Suprapubic skin (tissue), 4 donors: ENCODE data around the gene NTMT1.

ENCODE experiments used
- CTCF ChIP-seq, 2 donors: fragments of 200-600 bp in 1 of 2; fragments of 450-650 bp in 1 of 2; sonication (generic) in 1 of 2; IDR thresholded peaks; one replicate each; pipeline ENCODE4 v1.5.1; 2016 to 2019; ENCODE audit warnings: antibody characterized with exemption in 2 of 2, mild to moderate bottlenecking in 1 of 2, moderate library complexity in 1 of 2
- EP300 ChIP-seq: sonication (generic); formaldehyde crosslinking; IDR thresholded peaks from one replicate; pipeline ENCODE4 v1.6.1; 2017; ENCODE audit warnings: antibody characterized with exemption
- POLR2A ChIP-seq, 2 donors: fragments of 450-650 bp; IDR thresholded peaks; one replicate each; pipeline ENCODE4 v1.6.1; 2017; ENCODE audit warnings: antibody characterized with exemption in 2 of 2, mild to moderate bottlenecking in 2 of 2, moderate library complexity in 2 of 2
- POLR2AphosphoS5 ChIP-seq, 3 donors: sonication (generic); formaldehyde crosslinking; IDR thresholded peaks; one replicate each; pipeline ENCODE4 v1.6.1; 2017; ENCODE audit warnings: antibody characterized with exemption in 3 of 3

DNA sequence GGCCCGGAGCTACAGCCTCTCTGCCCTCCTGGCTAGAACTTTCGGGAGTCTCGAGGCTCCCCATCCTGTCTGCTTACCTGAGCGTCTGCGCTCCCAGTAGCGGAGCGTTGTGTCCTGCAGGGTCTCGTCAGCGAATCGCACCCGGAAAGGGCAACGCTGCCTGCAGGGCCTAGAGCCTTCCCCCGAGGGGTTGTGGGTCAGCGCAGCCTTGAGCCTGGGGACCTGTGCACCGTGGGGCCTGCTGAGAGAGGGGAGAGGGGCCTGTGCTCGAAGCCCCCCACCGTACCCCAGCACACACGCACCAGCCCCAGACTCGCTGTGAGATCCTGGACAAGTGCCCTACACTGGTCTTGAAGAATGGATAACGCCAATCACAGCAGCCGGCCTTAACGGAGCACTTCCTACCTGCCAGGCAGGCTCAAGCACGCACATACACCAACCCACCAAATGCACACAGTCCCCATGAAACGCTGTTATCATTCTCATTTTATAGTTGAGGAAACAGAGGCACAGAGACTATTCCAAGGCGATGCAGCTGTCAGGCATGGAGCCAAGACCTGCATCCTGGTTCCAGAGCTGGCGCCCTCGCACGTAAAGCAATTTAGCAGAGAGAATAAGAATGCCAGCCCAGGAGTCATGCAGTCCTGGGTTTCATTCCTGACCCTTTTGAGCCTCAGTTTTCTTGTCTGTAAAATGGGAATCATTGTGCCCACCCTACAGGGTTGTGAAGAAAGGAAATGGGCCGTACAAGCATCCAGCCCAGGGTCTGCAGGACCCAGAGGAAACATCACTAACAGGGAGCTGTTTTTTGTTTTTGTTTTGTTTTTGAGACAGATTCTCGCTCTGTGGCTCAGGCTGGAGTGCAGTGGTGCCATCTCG is 10.3 kb upstream of the NTMT1 start:
- TF ChIP-seq CTCF (IDR thresholded peaks at IDR 0.05) (no peak), POLR2AphosphoS5 (IDR thresholded peaks at IDR 0.05) (no peak), POLR2A (IDR thresholded peaks at IDR 0.05) (no peak), EP300 (no peak)
